Activated CD8-positive, alpha-beta memory T cell treated with anti-CD3 and anti-CD28 coated beads for 24 hours (primary cell): ENCODE measurements around the gene MST1R.
"Not testable (repeated sequence)": the region's sequence is repeated elsewhere in the genome, so short reads cannot be mapped to it uniquely, and the experiment has no call there.

Source experiments
- DNase-seq: peaks from one replicate; pipeline ENCODE4 v3.0.0-alpha.2; 2020

Gene MST1R

DNA sequence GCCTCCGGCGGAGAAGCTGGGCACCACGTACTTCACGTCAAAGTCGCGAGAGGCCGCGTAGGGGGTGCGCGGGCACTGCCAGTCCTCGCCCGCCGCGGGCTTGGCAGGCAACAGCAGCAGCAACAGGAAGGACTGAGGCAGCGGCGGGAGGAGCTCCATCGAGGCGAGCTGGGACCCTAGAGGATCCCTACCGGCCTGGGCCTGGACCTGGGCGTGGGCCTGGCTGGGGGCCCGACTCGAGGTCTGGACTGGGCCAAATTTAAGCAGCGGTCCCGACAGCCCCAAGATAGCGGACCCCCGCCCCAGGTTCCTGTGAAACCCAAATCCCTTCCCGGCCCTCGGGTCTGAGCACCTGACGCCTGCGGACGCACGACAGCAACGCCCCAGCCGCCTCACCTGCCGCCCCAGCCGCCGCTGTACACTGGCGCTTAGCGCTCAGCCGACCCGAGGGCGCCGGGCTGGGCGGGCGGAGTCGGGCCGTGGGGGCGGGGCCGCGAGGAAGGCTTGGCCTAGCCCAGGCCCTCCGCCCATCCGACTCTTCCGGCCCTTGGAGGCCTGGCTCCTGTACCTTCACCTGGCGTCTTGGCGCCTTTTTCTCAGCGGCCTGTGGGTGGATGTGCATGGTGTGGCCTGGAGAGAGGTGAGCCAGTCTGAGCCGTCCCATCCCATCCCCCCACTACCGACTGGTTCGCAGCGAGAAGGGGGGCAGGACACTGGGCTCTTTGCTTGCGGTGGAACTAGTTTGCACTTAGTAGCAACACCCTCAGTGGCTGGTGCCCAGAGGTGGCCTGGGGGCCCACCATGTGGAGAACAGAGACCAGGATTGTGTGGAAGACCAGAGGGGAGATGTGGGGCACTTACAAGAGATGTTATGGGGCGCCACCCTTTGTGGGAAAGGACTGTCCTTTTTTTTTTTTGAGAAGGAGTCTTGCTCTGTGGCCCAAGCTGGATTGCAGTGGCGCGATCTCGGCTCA lies at the start of gene MST1R:
TSS of gene MST1R (minus strand) at position 423 of the 974 bp plus-strand sequence. CDS start at position 159, 264 bp downstream.
- peak; percentile 92 for DNase-seq

DNA sequence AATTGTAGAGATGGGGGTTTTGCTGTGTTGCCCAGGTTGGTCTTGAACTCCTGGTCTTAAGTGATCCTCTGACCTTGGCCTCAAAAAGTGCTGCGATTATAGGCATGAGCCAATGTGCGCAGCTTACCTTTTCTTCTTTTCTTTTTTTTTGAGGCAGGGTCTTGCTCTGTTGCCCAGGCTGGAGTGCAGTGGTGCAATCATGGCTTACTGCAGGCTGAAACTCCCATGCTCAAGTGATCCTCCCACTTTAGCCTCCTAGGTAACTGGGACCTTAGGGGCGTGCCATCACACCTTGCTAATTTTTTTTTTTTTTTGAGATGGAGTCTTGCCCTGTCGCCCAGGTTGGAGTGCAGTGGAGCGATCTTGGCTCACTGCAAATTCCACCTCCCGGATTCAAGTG lies 49.3 kb upstream of the MST1R start:
- no peak for DNase-seq

DNA sequence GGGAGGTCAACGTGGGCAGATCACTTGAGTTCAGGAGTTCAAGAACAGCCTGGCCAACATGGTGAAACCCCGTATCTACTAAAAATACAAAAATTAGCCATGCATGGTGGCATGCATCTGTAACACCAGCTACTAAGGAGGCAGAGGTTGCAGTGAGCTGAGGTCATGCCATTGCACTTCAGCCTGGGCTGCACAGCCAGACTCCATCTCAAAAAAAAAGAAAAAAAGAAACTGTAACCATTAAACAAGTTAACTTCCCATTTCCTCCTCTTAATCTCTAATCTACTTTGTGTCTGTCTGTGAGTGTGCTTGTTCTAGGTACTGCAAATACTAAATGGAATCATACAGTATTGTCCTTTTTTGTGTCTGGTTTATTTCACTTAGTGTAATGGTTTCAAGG lies 39.0 kb upstream of the MST1R start:
- DNase-seq = no peak

DNA sequence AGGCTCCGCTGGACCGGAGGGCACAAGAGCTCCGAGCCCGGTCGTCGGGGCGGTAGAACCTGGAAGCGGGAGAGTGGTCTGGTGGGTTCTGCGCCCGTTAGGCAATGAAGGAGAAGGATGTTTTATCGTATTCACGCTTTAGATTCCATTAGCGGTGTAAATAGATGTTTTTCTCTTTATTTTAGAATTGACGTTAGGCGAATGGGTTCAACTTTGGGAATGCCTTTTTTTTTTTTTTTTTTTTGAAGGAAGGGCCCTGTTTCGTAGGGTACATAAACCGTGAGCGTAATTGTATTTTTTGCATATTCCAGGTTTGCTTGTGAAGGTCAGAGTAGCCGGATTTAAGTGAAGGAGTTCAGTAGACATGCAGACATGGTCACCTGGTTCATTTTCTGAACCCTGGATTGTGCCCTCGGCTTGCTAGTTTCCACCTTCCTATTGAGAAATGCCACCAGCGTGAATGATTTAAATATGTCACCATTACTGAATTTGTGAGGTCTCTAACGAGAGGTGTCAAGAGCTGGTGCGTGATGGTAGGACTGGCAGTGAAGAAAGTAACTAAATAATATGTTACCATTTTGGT lies 37.1 kb upstream of the MST1R start:
- no peak for DNase-seq

DNA sequence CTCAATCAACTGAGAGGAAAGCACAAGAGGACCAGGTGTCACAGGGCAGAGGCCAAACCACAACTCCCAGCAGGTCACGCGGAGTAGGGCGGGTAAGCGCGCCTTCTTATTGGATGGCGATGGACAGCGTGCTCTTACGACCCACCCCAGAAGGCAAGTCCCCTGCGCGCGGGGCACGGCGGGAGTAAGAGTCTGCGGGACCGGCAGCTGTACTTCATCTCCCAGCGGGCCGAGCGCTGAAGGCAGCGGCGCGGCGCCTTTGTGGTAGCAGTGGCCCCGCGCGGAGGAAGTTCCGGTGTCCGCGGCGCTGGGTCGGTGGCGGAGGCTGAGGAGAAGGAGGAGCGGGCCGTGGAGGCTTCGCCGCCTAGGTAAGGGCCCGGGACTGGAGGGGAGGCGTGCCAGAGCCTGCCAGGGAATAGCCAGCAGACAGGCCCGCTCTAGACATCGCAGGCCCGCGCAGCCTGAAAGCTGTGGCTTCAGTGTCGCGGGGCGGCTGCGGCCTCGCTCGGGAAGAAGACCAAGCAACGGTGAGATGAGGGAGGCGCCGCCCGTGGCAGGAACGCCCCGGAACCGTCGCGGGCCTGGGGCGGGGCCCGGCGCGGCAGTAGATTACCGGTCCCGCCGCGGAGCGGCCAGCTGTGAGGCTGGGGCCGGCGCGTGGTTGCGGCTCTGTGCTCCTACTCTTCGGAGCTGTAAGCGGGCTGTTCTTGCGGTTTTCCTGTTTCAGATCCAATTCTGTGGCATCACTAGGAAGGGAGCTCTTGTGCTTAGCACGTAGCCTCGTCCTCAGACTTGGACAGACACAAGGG lies 36.4 kb upstream of the MST1R start, which contains the start of gene RBM6:
TSS of gene RBM6 (plus strand) at position 293 of the 809 bp plus-strand sequence. CDS start 22,492 bp downstream, outside the sequence.
- peak; percentile 96 for DNase-seq

DNA sequence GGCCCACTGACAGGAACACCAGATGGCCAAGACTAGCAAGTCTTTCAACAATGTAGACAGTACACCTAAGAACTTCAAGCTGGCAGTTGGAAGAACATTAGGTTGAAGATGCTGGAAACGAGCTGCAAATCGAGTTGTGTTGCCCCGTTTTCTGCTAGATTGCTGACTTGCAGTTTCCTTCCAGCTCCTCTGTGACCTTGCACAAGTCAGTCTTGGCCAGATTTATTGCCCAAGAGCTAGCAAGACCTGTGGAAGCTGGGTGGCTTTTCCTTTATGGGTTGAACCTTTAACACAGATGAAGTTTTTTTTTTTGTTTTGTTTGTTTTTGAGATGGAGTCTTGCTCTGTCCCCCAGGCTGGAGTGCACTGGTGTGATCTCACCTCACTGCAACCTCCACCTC lies 33.4 kb upstream of the MST1R start:
- DNase-seq = no peak

DNA sequence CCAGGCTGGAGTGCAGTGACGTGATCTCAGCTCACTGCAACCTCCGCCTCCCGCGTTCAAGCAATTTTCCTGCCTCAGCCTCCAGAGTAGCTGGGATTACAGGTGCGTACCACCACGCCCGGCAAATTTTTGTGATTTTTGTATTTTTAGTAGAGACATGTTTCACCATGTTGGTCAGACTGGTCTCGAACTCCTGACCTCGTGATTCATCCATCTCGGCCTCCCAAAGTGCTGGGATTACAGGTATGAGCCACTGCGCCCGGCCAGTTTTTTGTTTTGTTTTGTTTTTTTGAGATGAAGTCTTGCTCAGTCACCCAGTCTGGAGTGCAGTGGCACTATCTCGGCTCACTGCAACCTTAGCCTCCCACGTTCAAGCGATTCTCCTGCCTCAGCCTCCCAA lies 28.6 kb upstream of the MST1R start:
- not testable (repeated sequence) for DNase-seq

DNA sequence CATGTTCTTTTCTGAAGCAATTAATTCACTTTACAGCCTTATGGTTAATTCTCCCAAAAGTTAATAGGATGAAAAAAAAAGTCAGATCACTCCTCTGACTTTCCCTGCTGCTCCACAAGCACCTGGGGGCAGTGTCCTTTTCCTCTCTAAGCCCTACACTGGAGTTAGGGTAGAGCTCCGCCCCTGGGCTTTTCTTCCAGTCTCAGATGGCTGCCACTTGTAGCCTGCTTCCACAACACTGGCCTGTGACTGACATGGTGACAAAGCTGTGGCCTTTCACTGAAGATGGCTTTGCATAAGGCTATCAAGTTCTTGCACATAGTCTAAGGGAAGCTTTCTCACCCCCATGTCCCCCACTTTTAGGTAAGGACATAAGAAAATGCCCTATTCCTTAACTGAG lies 27.2 kb upstream of the MST1R start:
- no peak for DNase-seq

DNA sequence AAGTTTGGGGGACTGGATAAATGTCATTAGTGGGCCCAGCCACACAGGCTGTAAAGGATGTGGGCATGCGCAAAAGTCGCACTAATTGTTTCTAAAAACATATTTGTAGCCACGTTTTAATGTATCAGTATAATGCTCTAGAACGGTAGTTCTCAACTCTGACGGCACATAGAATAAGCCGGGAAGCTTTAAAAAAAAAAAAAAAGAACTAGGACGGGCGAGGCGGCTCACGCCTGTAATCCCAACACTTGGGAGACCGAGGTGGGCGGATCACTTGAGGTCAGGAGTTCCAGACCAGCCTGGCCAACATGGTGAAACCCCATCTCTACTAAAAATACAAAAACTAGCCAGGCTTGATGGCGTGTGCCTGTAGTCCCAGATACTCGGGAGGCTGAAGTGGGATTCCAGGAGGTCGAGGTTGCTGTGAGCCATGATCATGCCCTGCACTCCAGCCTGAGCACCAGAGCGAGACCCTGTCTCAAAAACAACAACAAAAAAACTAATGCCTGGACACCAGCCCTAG lies 26.6 kb upstream of the MST1R start:
- DNase-seq = no peak

DNA sequence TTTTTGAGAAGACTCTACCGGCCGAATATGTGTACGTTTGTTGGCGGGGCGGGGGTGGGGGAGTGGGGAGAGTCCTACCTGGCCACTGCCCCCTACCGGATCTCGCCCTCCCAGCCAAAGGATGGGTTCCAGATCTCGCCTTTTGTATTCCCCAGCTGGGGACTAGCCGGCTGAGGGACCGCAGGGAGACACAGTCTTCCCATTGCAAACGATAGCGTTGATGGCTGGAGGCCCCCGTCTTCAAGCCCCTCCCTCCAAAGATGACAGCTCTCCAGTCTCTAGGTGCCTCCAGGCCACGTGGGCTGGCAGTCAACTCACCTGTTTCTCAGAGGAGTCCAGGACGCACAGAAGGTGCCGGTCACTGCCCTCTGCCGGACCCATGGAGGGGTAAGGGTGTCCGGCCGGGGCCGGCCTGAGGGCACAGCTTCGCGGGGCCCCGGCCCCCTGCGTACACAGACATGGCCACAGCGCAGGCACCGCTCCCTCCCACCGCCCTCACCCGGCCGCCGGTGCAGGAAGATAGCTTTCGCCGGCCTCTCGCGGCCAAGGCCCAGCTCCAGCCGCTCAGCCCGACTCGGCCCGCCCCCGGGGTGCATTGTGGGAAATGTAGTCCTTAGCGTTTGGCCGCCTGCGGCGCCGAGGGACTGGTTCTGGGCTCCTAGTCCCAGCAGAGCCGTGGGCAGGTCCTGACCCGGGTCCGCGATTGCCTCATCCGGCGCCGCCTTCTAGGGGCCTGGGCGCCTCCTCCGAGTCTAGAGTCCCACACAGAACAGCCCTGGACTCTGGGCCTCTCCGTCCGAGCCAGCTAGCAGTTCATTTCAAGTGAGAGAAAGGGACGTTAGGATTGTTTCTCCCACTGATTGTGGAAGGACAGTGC lies 25.9 kb upstream of the MST1R start, which contains the start of gene MON1A:
TSS of gene MON1A (minus strand) at position 521 of the 877 bp plus-strand sequence. CDS start 16,465 bp downstream, outside the sequence.
- DNase-seq = peak; percentile 96

DNA sequence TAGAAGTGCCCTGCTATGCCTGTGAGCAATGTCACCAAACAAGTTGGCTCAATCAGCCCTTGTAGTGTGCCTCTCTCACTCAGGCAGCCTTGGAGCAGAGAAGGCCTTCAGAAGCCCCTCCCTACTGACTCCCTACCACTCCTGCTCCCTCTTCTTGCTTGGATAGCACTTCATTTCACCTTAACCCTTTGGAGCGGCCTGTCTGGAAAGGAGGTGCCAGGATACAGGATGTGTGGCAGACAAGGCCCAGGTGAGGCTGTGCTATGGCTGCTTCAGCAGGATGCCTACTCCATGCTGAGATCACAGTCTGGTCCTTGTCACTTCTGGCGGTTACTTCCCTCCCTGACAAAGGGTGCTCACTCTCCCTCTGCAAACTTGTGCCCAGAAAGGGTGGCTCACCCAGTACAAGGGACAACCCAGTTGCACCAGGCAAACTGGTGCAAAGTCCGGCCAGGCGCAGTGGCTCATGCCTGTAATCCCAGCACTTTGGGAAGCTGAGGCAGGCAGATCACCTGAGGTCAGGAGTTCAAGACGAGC lies 24.9 kb upstream of the MST1R start:
- DNase-seq = no peak

DNA sequence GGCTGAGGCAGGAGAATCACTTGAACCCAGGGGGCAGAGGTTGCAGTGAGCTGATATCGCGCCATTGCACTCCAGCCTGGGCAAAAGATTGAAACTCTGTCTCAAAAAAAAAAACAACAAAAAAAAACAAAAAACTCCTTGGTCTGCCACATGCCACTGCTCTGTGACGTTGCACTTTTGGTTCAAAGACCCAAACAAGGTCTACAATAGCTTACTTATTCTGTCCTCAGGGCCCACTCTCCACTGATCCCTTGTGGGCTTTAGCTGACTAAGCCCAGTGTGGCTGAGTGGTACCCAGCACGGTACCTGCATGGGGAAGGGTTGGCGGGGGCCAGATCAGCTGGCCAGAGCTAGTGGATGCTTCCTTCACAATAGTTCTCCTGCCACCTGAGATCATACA lies 24.1 kb upstream of the MST1R start:
- no peak for DNase-seq

DNA sequence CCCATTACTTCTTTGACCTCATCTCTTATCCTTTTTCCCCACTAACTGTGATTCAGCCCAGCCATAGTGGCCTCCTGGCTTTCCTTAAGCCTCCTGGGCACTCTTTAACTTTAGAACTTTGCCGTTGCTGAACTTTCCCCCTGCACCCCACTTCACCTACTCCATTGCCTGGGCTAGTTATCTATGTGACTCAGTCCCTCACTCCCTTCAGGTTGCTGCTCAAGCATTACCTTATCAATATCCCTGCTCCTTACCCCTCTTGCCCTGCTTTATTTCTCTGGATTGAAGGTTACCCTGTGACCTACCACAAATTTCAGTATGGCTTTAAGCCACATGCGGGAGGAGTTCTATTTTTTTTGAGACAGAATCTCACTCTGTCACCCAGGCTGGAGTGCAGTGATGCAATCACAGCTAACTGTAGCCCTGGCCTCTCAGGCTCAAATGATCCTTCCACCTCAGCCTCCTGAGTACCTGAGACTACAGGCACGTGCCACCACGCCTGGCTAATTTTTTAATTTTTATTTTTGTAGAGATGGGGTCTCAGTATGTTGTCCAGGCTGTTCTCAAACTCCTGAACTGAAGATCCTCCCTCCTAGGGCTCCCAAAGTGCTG lies 22.6 kb upstream of the MST1R start:
- DNase-seq = no peak

DNA sequence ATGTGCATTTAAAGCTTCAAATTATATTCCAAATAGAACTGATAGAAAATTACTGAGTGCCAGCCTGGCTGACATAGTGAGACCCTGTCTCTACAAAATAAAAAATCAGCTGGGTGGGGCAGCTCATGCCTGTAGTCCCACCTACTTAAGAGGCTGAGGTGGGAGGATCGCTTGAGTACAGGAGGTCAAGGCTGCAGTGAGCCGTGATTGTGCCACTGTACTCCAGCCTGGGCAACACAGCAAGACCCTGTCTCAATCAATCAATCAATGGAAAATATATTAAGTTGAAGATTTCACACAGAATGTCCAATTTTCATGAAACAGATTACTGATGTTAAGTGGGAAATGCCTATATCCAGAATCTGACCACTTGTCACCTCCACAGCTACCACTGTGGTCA lies 21.8 kb upstream of the MST1R start:
- DNase-seq = no peak

DNA sequence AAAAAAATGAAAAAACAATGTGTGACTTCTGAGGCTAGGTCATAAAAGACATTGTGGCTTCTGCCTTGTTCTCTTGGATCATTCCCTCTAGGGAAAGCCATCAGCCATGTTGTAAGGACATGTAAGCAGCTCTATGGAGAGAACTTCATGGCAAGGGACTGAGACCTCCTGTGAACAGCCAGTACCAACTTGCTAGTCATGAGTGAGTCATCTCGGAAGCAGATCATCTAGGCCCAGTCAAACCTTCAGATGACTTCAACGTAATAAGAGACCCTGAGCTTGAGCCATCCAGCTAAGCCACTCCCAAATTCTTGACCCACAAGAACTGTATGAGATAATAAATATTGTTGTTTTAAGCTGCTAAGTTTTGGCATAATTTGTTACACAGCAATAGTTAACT lies 21.0 kb upstream of the MST1R start:
- no peak for DNase-seq

DNA sequence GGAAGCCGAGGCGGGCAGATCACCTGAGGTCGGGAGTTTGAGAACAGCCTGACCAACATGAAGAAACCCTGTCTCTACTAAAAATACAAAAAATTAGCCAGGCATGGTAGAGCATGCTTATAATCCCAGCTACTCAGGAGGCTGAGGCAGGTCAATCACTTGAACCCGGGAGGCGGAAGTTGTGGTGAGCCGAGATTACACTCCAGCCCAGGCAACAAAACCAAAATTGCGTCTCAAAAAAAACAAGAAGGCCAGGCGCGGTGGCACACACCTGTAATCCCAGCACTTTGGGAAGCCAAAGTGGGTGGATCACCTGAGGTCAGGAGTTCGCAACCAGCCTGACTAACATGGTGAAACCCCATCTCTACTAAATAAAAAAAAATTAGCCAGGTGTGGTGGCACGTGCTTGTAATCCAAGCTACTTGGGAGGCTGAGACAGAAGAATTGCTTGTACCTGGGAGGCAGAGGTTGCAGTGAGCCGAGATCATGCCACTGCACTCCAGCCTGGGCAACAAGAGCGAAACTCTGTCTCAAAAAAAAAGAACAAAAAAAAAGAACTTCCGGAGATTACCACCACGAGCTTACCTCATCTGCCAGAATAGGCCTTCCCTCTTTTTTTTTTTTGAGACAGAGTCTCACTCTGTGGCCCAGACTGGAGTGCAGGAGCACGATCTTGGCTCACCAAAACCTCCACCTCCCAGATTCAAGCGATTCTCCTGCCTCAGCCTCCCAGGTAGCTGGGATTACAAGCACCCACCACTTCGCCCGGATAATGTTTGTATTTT lies 14.3 kb upstream of the MST1R start:
- not testable (repeated sequence) for DNase-seq

DNA sequence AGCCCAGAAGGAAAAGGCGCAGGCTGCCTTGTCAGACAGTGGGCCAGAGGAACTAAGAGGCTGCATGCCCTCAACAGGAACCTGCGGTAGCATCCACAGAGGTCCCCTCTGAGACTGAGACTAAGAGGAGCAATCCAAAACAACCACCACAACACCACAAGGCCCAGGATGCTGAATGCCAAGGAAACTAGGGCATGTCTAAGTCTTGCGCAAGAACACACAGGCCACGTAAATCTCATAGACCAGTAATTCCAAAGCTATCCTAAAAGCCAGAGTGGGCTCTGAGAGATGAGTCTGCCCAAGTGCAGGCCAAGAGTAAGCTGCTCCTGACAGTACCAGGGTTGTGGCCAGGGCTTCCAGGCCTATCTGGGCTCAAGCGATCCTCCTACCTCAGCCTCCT lies 13.0 kb upstream of the MST1R start:
- DNase-seq = no peak

DNA sequence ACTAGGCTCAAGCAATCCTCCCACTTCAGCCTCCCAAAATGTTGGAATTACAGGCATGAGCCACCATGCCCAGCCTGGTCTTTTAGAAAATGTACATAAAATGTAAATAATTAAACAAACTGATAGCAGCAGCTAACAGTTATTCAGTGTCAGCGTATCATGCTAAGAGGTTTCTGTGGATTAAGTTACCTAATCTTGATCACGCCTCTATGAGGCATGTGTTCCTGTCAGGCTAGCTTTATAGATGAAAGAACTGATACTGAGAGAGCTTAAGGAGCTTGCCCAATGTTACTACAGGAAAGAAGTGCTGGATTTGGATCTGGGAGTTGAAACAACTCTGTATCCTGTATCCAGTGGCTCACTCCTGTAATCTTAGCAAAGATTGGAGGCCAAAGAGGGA lies 11.2 kb upstream of the MST1R start:
- DNase-seq = no peak

DNA sequence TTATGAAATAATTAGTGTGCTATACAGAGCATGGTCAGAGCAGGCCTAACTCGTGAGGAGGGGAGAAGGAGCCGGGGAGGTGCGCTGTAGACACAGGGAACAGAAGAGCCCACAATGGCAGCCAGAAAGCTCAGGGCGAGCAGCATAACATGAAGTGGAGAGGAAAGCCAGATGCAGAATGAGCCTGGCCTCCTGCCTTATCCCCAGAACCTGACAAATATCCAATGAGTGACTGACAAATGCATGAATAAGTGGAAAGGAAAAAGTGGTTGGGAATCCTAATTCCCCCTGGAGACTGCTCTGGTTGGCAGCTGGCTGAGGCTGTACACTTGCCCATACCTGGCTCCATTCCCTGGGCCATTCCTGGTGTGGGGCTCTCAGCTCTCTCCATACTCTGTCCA lies 9.2 kb upstream of the MST1R start:
- DNase-seq = no peak

DNA sequence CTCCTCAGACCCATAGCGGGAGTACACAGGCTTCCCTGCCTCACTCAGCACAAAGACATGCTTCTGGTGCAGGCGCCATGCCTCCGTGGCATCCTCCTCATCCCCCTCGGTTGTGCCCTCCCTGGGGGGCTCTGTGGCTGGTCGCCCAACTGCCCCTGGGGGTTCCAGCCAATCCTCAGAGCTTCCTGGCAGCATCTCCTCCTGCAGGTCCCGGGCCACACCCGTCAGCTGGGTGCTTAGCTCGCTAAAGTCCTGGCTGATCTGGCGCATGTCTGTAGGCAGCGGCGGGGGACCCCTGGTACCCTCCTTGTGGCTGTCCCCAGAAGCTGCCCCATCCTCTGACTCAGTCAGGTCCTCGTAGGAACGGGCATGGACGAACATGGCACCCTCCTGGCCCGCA lies 7.9 kb upstream of the MST1R start:
- no peak for DNase-seq

DNA sequence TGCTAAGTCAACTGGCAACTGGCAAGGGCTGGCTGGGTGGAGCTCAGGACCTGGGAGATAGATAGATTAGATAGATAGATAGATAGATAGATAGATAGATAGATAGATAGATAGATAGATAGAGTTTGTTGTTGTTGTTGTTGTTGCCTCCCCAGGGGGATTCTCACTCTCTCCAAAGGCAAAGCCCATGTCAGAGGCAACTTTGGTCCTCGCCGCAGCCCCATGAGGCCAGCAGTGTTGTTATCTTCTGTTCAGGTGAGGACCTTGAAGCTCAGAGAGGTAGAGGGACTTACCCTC lies 7.4 kb upstream of the MST1R start:
- no peak for DNase-seq
